ENCODE data around the gene MEGF8.

MEGF8 gene

DNA sequence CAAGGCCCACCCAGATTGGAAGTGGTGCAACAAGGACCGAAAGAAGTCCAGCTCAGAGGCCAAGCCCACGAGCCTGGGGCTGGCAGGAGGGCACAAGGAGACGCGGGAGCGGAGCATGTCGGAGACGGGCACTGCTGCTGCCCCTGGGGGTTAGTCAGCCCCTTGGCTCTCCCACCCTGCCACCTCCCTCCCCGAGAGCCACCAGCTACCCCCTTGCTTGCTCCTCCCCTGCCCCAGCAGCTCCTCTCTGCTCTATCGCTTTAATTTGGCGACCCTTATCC, 37.7 kb upstream of the MEGF8 start:
- DNase-seq = no peak

DNA sequence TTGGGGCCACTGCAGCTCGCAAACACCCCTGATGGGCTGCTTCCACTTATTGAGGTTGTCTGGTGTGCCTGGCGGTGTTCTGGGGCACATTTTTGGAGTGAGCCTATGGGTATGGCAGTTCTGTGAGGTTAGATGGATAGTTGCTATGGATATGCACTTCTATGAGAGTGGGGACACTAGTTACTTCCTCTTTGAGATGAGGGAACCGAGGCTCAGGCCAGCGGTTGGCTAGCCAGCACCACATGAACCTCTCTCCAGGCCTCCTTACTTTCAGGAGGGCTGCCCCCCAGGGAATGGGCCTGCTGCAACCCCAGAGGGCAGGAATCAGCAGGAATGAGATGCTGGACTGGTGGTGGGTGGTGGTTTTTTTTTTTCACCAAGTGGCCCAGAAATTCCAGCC, 37.0 kb upstream of the MEGF8 start:
- DNase-seq = no peak

DNA sequence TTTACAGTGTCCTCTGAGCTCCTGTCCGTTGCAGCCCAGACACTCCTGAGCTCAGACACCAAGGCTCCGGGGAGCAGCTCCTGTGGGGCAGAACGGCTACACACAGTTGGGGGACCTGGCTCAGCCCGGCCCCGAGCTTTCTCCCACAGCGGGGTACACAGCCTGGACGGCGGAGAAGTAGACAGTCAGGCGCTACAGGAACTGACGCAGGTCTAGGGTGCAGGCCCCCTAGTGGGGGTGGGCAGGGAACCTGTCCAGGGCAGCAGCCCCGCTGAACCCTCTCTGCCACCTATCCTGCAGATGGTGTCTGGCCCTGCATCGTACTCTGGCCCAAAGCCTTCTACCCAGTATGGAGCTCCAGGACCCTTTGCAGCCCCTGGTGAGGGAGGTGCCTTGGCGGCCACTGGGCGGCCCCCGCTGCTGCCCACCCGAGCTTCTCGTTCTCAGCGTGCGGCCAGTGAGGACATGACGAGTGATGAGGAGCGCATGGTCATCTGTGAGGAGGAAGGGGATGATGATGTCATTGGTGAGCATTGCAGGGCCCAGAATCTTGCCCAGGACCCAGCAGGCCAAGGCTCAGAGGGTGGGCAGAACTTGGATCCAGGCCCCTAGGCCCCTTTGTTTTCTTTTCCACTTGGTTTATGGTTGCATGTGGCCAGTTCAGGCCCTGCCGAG, 36.4 kb upstream of the MEGF8 start:
- no peak for DNase-seq

DNA sequence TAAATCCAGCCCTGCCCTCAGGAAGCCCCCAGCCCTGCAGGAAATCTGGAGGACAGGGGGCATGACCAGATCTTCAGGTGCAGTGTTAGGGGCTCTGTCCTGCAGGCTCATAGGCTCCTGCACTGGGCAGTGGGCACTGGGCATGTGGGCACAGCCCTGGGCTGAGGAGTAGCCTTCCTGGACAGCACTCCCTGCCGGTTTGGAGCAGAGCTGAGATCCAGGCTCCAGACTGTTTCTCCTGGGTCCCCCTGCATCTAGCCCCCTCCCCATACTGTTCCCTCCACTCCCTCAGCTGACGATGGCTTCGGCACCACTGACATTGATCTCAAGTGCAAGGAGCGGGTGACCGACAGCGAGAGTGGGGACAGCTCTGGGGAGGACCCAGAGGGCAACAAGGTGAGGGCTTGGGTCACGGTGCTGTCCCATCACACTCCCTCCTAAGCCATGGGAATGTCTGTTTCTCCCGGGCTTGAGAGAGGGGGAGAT, 35.8 kb upstream of the MEGF8 start:
- DNase-seq = no peak

DNA sequence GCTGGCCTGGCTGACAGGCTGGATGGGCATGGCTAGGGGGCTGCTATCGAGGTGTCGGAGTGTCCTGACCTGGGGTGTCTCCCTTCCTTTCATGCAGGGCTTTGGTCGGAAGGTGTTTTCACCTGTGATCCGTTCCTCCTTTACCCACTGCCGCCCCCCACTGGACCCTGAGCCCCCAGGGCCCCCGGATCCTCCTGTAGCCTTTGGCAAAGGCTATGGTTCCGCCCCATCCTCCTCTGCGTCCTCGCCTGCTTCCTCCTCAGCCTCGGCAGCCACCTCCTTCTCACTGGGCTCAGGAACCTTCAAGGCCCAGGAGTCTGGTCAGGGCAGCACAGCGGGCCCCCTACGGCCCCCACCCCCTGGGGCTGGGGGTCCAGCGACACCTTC, 35.3 kb upstream of the MEGF8 start:
- no peak for DNase-seq

DNA sequence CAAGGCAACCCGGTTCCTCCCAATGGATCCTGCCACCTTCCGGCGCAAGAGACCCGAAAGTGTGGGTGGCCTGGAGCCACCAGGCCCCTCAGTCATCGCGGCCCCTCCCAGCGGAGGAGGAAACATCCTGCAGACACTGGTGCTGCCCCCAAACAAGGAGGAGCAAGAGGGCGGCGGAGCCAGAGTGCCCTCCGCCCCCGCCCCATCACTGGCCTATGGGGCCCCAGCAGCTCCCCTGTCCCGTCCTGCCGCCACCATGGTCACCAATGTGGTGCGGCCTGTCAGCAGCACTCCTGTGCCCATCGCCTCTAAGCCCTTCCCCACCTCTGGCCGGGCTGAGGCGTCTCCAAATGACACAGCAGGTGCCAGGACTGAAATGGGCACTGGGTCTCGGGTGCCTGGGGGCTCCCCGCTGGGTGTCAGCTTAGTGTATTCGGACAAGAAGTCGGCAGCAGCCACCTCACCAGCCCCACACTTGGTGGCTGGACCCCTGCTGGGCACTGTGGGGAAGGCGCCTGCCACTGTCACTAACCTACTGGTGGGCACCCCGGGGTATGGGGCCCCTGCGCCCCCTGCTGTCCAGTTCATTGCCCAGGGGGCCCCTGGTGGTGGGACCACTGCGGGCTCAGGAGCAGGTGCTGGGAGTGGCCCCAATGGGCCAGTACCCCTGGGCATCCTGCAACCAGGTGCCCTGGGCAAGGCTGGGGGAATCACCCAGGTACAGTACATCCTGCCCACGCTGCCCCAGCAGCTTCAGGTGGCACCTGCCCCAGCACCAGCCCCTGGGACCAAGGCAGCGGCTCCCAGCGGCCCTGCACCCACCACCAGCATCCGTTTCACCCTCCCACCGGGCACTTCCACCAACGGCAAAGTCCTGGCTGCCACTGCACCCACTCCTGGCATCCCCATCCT, 34.7 kb upstream of the MEGF8 start:
- no peak for DNase-seq

DNA sequence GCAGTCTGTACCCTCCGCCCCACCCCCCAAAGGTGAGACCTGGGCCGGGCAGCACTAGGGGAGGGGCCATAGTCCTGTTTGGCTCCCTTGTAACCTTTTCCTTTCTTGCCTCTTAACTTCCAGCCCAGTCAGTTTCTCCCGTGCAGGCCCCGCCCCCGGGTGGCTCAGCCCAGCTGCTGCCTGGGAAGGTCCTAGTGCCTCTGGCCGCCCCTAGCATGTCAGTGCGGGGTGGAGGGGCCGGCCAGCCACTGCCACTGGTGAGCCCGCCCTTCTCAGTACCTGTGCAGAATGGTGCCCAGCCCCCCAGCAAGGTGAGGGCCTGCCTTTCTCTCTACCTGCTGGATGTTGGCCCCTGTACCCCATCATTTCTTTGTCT, 34.0 kb upstream of the MEGF8 start:
- no peak for DNase-seq

DNA sequence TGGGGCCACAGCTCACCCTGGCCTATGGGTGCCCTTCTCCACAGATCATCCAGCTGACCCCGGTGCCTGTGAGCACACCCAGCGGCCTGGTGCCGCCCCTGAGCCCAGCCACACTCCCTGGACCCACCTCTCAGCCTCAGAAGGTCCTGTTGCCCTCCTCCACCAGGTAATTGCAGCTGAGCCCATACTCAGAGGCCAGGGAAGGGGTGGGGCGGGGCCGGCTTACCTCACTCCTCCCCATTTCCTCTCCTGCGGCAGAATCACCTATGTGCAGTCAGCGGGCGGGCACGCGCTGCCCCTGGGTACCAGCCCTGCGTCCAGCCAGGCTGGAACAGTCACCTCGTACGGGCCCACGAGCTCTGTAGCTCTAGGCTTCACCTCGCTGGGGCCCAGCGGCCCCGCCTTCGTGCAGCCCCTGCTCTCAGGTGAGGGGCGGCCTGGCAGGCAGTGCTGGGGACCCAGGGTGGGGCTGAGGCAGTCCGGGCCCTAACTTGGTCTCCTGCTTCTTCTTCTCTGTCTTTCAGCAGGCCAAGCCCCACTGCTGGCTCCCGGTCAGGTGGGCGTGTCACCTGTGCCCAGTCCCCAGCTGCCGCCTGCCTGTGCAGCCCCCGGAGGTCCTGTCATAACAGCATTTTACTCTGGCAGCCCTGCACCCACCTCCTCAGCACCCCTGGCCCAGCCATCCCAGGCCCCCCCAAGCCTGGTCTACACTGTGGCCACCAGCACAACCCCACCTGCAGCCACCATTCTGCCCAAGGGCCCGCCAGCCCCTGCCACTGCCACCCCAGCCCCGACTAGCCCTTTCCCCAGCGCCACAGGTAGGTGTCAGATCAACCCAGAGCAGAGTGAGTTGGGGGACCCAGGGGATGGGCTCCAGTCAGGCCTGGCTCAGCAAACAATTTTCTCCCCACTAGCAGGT, 33.1 kb upstream of the MEGF8 start:
- DNase-seq = no peak

DNA sequence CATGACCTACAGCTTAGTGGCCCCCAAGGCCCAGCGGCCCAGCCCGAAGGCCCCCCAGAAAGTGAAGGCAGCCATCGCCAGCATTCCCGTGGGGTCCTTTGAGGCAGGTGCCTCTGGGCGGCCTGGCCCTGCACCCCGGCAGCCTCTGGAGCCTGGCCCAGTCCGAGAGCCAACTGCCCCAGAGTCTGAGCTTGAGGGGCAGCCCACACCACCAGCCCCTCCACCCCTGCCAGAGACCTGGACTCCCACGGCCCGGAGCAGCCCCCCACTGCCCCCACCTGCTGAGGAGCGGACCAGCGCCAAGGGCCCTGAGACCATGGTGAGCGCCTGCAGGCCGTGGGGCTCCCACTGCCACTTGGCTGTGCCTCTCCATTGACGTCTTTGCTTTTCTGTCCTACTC, 32.5 kb upstream of the MEGF8 start:
- no peak for DNase-seq

DNA sequence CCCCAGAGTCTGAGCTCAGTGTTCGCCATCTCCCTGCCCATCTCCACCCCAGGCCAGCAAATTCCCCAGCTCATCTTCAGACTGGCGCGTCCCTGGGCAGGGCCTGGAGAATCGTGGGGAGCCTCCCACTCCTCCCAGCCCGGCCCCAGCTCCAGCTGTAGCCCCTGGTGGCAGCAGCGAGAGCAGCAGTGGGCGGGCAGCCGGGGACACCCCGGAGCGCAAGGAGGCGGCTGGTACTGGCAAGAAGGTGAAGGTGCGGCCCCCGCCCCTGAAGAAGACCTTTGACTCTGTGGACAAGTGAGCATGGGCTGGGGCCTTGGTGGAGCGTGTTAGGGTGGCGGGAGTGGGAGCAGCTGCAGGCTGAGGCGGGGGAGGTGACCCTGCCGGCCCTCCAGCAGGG, 31.9 kb upstream of the MEGF8 start:
- DNase-seq = no peak

DNA sequence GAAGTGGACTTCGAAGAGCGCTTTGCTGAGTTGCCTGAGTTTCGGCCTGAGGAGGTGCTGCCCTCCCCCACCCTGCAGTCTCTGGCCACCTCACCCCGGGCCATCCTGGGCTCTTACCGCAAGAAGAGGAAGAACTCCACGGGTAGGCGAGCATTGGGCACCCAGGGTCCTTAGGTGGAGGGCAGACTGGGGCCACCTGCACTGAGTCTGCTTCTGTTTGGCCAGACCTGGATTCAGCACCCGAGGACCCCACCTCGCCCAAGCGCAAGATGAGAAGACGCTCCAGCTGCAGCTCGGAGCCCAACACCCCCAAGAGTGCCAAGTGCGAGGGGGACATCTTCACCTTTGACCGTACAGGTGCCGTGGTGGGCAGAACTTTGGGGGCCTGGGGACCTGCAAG, 31.5 kb upstream of the MEGF8 start:
- no peak for DNase-seq

DNA sequence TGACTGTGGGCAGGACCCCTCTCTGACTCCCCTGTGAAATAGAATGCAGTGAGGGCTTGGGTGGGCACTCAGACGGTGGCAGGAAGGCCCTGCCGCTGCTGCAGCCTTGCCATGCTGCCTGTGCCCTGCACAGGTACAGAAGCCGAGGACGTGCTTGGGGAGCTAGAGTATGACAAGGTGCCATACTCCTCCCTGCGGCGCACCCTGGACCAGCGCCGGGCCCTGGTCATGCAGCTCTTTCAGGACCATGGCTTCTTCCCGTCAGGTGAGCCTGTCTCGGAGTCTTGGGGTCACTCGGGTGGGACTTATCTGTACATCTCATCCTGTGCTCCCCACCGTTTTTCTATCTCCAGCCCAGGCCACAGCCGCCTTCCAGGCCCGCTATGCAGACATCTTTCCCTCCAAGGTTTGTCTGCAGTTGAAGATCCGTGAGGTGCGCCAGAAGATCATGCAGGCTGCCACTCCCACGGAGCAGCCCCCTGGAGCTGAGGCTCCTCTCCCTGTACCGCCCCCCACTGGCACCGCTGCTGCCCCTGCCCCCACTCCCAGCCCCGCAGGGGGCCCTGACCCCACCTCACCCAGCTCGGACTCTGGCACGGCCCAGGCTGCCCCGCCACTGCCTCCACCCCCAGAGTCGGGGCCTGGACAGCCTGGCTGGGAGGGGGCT, 30.8 kb upstream of the MEGF8 start:
- no peak for DNase-seq

DNA sequence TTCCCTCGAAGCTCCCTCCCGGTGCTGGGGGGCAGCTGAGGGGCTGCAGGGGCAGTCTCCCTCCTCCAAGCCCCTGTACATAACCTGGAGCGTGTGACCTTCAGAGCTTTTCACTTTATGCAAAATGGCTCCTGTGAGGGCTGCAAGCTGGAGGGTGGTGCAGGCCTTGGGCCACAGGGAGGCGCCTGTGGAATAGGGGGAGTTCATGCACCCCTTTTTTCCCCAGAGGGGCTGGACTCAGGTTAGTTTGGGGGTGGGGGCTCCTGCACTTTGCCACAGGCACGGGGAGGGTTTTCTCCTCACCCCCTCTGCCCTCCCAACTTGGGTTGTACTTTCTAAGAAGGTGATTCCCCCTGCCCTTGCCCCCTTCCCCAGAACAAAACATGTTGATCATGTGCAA, 30.1 kb upstream of the MEGF8 start:
- DNase-seq = no peak

DNA sequence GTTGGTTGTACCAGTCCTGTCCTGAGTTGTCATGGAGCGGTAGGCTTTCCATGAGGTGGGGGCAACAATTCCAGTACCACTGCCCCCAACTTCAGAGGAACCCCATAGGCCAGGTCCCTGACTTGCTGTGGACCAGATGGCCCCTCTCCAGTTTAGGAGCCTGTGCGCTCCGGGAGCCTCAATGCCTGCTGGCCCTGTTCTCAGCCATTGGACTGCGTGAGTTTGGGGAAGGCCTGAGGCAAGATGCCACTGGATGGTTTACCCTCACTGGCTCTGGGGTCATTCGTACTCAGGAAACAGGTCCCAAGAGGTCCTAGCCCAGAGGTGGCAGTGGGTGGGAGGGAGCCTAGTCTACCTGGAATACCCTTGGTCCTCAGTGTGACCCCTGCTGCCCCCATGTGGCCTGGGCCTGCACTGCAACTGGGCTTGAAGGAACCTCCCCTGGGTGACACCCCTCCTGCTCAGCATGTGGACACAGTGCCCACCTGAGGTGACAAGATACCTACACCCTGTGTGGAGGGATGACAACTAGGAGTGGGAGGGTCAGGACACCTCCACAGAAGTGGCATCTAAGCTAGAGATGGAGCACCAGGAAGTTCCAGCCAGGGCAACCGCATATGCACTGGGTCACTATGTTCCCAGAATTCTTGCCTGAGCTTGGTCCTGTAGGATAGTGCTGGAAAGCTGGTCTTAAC, 29.5 kb upstream of the MEGF8 start:
- no peak for DNase-seq

DNA sequence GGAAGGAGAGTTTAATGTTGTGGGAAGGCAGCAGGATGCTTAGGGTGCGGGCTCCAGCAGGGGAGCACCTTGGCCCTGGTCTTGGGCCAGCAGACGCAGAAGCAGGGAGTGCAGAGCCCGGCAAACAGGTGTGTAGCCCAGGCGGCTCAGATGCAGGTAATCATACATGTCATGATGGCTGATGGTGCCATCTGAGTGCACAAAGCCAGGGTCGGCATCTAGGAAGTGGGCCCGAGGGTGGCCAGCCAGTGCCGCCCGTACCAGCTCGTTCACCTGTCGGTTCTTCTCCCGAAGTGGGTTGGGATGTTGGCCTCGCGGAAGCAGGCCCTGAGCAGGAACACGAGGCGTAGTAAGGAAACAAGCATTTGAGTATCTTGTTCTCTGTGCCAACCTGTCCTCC, 28.4 kb upstream of the MEGF8 start:
- no peak for DNase-seq

DNA sequence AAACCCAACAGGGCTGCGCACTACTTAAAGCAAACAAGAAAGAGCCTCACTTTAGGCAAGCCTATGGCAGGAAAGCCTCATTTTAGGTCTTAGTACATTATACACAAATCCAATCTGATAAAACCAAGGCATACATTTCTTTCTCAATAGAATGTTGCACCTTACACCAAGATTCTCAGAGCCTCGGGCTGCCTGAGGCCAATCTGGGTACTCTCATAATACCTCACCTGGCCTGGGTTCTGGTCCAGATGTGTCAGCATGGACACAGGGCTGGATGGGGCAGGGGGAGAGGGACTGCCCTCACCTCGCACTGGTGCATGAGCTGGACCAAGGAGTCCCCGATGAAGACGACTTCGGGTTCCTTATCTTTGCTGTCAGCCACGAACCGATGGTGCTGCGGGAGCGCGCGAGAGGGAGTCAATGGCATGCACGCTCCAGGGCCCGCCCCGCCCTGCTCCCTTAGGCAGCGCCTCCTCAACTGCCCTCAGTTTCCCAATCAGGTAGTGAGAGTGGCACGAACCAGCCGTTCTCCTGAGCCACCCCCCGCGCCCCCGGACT, 23.7 kb upstream of the MEGF8 start, which contains the start of gene PRR19:
Gene PRR19, plus strand, starts transcription at position 487 of the 558 bp plus-strand sequence. CDS start 7,453 bp downstream, outside the sequence.
- DNase-seq = no peak

DNA sequence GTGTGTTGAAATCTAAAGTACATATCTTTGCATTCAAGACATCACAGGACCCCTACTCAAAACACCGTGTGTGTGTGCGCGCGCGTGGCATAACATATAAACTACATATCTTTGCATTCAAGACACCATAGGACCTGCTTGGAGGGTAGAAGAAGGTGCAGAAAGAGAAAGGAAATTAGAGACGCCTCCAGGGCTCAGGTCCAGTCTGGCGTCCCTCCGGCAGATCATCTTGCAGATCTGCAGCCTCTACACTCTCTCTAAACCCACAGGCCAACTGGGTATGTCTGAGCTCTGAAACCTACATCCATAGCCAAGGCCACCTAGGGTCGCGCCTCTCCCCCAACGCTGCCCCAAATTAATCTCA, 22.4 kb upstream of the MEGF8 start:
- no peak for DNase-seq

DNA sequence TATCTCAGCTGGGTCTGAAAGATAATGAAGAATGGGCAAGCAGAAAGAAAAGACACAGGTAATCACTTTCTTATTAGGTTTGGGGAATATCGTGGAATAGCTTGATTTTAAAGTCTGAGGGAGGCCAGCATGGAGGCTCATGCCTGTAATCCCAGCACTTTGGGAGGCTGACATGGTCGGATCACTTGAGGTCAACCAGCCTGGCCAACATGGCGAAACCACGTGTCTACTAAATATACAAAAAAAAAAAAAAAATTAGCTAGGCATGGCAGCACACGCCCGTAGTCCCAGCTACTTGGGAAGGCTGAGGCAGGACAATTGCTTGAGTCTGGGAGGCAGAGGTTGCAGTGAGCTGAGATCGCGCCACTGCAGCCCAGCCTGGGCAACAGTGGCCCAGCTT, 21.6 kb upstream of the MEGF8 start:
- DNase-seq = no peak

DNA sequence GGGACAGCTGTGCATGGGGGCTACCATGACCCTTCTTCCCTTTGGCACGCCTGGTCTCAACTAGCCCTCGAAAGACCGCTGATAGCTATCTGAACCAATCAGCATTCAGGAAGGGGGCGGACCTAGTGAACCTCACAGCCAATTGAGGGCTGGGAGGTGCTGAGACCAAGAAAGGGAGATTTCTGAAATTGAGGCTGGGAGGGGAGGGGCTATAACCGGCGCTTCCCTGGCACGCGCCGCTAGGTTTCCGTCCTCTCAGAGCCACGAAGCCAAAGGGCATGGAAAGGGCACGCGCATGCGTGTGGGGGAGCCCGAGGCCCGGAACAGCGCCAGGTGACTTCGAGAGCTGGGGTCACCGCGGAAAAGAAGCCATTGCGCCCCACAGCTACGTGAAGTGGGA, 18.8 kb upstream of the MEGF8 start:
- no peak for DNase-seq

DNA sequence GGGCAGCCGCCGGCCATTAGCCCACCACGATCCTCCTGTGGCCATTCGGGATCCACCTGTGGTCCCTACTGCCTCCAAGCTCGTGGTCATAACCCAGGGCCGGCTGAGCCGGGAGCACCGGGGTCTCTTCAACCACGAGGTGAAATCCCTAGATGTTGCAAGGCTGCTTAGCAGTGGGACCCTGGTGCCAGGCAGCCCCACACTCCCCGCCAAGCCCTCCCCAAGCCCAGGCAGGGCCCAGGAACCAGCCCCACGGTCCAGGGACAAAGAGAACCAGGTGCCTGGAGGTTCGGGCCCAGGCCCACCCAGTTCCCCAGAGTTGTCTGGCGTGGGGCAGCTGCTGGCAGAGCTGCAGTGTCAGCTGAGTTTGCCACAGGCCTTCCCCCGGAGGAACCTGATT, 15.7 kb upstream of the MEGF8 start:
- DNase-seq = no peak

DNA sequence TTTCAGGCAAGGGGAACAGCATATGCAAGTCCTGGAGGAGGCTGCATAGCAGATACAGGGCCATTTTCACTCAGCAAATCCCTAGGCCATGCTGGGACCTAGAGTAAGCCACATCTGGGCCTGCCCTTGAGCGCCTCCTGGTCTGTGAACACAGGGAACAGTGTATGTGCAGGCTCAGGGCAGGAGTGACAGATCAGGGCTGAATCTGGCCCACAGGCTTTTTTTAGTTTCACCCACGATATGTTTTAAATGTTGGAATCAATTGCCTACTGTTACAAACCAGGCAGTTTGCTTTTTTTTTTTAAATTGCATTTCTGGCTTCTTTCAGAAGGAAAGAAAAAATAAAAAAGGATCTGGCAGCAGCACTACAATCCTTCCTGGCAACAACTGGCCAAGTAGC, 13.8 kb upstream of the MEGF8 start:
- DNase-seq = no peak

DNA sequence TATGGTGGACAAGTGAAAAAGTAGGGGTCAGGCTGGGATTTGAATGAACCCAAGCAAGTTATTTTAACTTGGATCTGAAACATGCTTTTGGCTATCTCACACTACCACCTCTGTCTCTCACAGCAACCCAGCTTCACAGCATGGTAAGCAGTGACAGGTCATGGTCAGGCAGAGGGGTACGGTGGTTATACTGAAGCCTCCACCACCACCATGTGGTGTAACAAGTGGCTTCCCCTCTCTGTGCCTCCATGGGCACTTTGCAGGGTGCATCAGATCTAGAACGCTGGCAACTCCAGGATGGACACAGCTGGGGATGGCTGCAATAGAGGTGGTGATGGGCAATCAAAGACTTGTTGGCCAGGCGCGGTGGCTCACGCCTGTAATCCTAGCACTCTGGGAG, 13.1 kb upstream of the MEGF8 start:
- no peak for DNase-seq

All from NCI-H524 treated with DMSO at 0.1 percent for 48 hours (cell line).